ENCODE measurements around the gene RPL7A. TPM values are rescaled to one million over a fixed set of nuclear protein-coding genes. Genes with fewer than 3 reads are reported as not detected.
"Not testable (repeated sequence)": the region's sequence is repeated elsewhere in the genome, so short reads cannot be mapped to it uniquely, and the experiment has no call there.

Gene RPL7A
- total RNA-seq, 1 donor from 2014 or later, result 1,196 TPM

- ATAC-seq (no peak), DNase-seq (ENCODE audit: low spot score) (no peak)
- intact Hi-C loops (cut with DNase I), result no loop called here
These were observed 30.5 kb downstream of the RPL7A start for GRCh38 chr9:133378408-133378962.

GRCh38 chr9:133379153-133380086, 31.4 kb downstream of the RPL7A start:
- DNase-seq (ENCODE audit: low spot score) (no peak), ATAC-seq (no peak)
- intact Hi-C loops (cut with DNase I), result no loop called here

GRCh38 chr9:133380734-133381133, 32.7 kb downstream of the RPL7A start:
- DNase-seq (ENCODE audit: low spot score) (no peak), ATAC-seq (no peak)
- intact Hi-C loops (cut with DNase I), result no loop called here

- DNase-seq (ENCODE audit: low spot score), result no peak
- ATAC-seq, result no peak
These were observed 34.6 kb downstream of the RPL7A start for GRCh38 chr9:133382507-133383141.

GRCh38 chr9:133383438-133383837, 35.4 kb downstream of the RPL7A start:
- DNase-seq (ENCODE audit: low spot score) (no peak), ATAC-seq (no peak)
- intact Hi-C loops (cut with DNase I), result no loop called here

More at GRCh38 chr9:133382507-133383141, 34.6 kb downstream of the RPL7A start:
- intact Hi-C loops (cut with DNase I), result no loop called here

GRCh38 chr9:133384736-133385321, 36.8 kb downstream of the RPL7A start:
- intact Hi-C loops (cut with DNase I), result no loop called here
- ATAC-seq, result no peak
- no peak for DNase-seq (ENCODE audit: low spot score)

- DNase-seq (ENCODE audit: low spot score) (no peak), ATAC-seq (no peak)
- intact Hi-C loops (cut with DNase I), result no loop called here
These were observed 37.4 kb downstream of the RPL7A start for GRCh38 chr9:133385452-133385851.

- intact Hi-C loops (cut with DNase I), result no loop called here
- ATAC-seq, result no peak
- no peak for DNase-seq (ENCODE audit: low spot score)
These were observed 38.3 kb downstream of the RPL7A start for GRCh38 chr9:133386338-133386737.

- no peak for ATAC-seq
- intact Hi-C loops (cut with DNase I), result no loop called here
- DNase-seq (ENCODE audit: low spot score), result no peak
These were observed 39.7 kb downstream of the RPL7A start for GRCh38 chr9:133387680-133388079.

GRCh38 chr9:133389025-133389557, 41.1 kb downstream of the RPL7A start:
- ATAC-seq, result no peak
- intact Hi-C loops (cut with DNase I), result no loop called here

GRCh38 chr9:133389562-133389961, 41.5 kb downstream of the RPL7A start:
- no peak for DNase-seq (ENCODE audit: low spot score)
- intact Hi-C loops (cut with DNase I), result no loop called here
- no peak for ATAC-seq

More at GRCh38 chr9:133389025-133389557, 41.1 kb downstream of the RPL7A start:
- DNase-seq (ENCODE audit: low spot score), result no peak

GRCh38 chr9:133390713-133391112, 42.7 kb downstream of the RPL7A start:
- ATAC-seq (no peak), DNase-seq (ENCODE audit: low spot score) (no peak)
- intact Hi-C loops (cut with DNase I), result no loop called here

GRCh38 chr9:133391449-133391848, 43.4 kb downstream of the RPL7A start:
- intact Hi-C loops (cut with DNase I); ATAC-seq; DNase-seq (ENCODE audit: low spot score): not testable (repeated sequence)

GRCh38 chr9:133392308-133392707, 44.3 kb downstream of the RPL7A start:
- DNase-seq (ENCODE audit: low spot score); intact Hi-C loops (cut with DNase I); ATAC-seq: not testable (repeated sequence)

GRCh38 chr9:133393399-133393798, 45.4 kb downstream of the RPL7A start:
- ATAC-seq (no peak), DNase-seq (ENCODE audit: low spot score) (no peak)
- intact Hi-C loops (cut with DNase I), result no loop called here

GRCh38 chr9:133394687-133395271, 46.8 kb downstream of the RPL7A start:
- ATAC-seq (no peak), DNase-seq (ENCODE audit: low spot score) (no peak)
- intact Hi-C loops (cut with DNase I), result no loop called here

- no peak for DNase-seq (ENCODE audit: low spot score)
- intact Hi-C loops (cut with DNase I), result no loop called here
- no peak for ATAC-seq
These were observed 48.9 kb downstream of the RPL7A start for GRCh38 chr9:133396952-133397351.

GRCh38 chr9:133397370-133397769, 49.4 kb downstream of the RPL7A start:
- intact Hi-C loops (cut with DNase I), result no loop called here
- ATAC-seq (no peak), DNase-seq (ENCODE audit: low spot score) (no peak)

- DNase-seq (ENCODE audit: low spot score), result no peak
- no peak for ATAC-seq
- intact Hi-C loops (cut with DNase I), result no loop called here
These were observed 49.9 kb downstream of the RPL7A start for GRCh38 chr9:133397895-133398294.

All from sciatic nerve (tissue), 2 donors.